PC-9 (cell line): Measurements from ENCODE around the gene AADACL4. TPM values are rescaled to one million over a fixed set of nuclear protein-coding genes. Genes with fewer than 3 reads are reported as not detected.
A peak's percentile ranks its signal among the peaks of the same experiment; 100 is the strongest.

Source experiments
- BruUV-seq: library from RNA; stranded (reverse); fragments of 400-500 nt; replicated peaks from 2 replicates; lab custom pipeline; 2021; lab: Mats Ljungman, UMichigan
- CTCF ChIA-PET: fragments of 300-600 bp; sonication (Branson Sonifier 250); formaldehyde crosslinking; loops from one replicate; lab custom pipeline; 2022; ENCODE audit warnings: antibody characterized with exemption; lab: Charles Lee
- POLR2A ChIA-PET: fragments of 300-600 bp; sonication (Branson Sonifier 250); formaldehyde crosslinking; loops from one replicate; lab custom pipeline; 2022; ENCODE audit warnings: antibody characterized with exemption; ENCODE audit not compliant: unreplicated experiment; lab: Charles Lee
- DNase-seq, 2 experiments: peaks; one replicate each; pipeline versions ENCODE4 v3.0.0 to v3.0.0-alpha.2; 2015 to 2022; ENCODE audit warnings: mixed read lengths in 1 of 2
- H2AFZ ChIP-seq: fragments of 200-600 bp; sonication (generic); 2 replicates; pipeline ENCODE4 v1.8.1; 2017; ENCODE audit warnings: antibody characterized with exemption
- H3F3A ChIP-seq: fragments of 200-600 bp; sonication (generic); 2 replicates; pipeline ENCODE4 v1.8.1; 2017; ENCODE audit warnings: antibody characterized with exemption, mild to moderate bottlenecking, low read depth; ENCODE audit not compliant: insufficient read depth
- H3K27ac ChIP-seq: fragments of 200-600 bp; sonication (generic); 2 replicates; pipeline ENCODE4 v1.6.1; 2016; ENCODE audit warnings: mixed run types
- H3K27me3 ChIP-seq: fragments of 200-600 bp; sonication (generic); 2 replicates; pipeline ENCODE4 v1.6.1; 2016; ENCODE audit warnings: low read depth, mixed run types; ENCODE audit not compliant: insufficient read depth
- H3K36me3 ChIP-seq: fragments of 200-600 bp; sonication (generic); 2 replicates; pipeline ENCODE4 v1.6.1; 2016; ENCODE audit warnings: low read depth, mixed run types
- H3K4me1 ChIP-seq: fragments of 200-600 bp; sonication (generic); replicated peaks from 2 replicates; pipeline ENCODE4 v1.6.1; 2016; ENCODE audit warnings: mixed run types; ENCODE audit not compliant: insufficient read depth
- H3K4me2 ChIP-seq: fragments of 200-600 bp; sonication (generic); 2 replicates; pipeline ENCODE4 v1.6.1; 2017; ENCODE audit warnings: mixed run types
- H3K4me3 ChIP-seq: fragments of 200-600 bp; sonication (generic); 2 replicates; pipeline ENCODE4 v1.6.1; 2016; ENCODE audit warnings: mixed run types
- H3K79me2 ChIP-seq: fragments of 200-600 bp; sonication (generic); 2 replicates; pipeline ENCODE4 v1.6.1; 2017; ENCODE audit warnings: low read depth, mixed run types
- H3K9me2 ChIP-seq: fragments of 200-600 bp; sonication (generic); 2 replicates; pipeline ENCODE4 v1.8.1; 2017; ENCODE audit warnings: mild to moderate bottlenecking; ENCODE audit not compliant: insufficient read depth
- H3K9me3 ChIP-seq: fragments of 200-600 bp; sonication (generic); 2 replicates; pipeline ENCODE4 v1.8.1; 2016; ENCODE audit warnings: low read depth; ENCODE audit not compliant: insufficient read depth
- H4K20me1 ChIP-seq: fragments of 200-600 bp; sonication (generic); 2 replicates; pipeline ENCODE4 v1.8.1; 2017; ENCODE audit not compliant: insufficient read depth
- CTCF ChIP-seq: fragments of 200-600 bp; sonication (generic); conservative IDR thresholded peaks from 2 replicates; pipeline ENCODE4 v1.6.1; 2017; ENCODE audit warnings: mixed run types, antibody characterized with exemption, mild to moderate bottlenecking, moderate library complexity
- EZH2 ChIP-seq: fragments of 200-600 bp; sonication (generic); IDR thresholded peaks from 2 replicates; pipeline ENCODE4 v1.8.0; 2017; ENCODE audit warnings: antibody characterized with exemption, low read depth
- intact Hi-C: fragments of 100-400 bp; cut with micrococcal nuclease; formaldehyde crosslinking; loops from one replicate; pipeline ENCODE4 v1.10.0; 2022; ENCODE audit not compliant: unreplicated experiment
- total RNA-seq: library from RNA; stranded (reverse); gene quantifications from 2 replicates; pipeline ENCODE4 v1.2.3, GENCODE V29; 2021

AADACL4 gene
- total RNA-seq, 1 experiment from 2014 or later: not detected

GRCh38 chr1:12597792-12598191, 46.1 kb upstream of the AADACL4 start:
- peaks cover 86% of the 10 kb centered on the region for H3K79me2 ChIP-seq
- CTCF ChIA-PET: interaction anchor here (1.0 kb wide), 1 partner anchor 22 kb away, joined by 3 read pairs; no protein-coding TSS in a partner anchor
- no peaks in the 10 kb centered on the region for H4K20me1 ChIP-seq

GRCh38 chr1:12598974-12599373, 44.9 kb upstream of the AADACL4 start:
- intact Hi-C loops: no loop called here

More at GRCh38 chr1:12597792-12598191, 46.1 kb upstream of the AADACL4 start:
- BruUV-seq: no TSS peak
- intact Hi-C loops: no loop called here
- TF ChIP-seq CTCF: no peak
- TF ChIP-seq EZH2: no peak
- peak overlapping the region; percentile 92 for H3K4me2 ChIP-seq
- H3K9me2 ChIP-seq: no peaks in the 10 kb centered on the region
- H3K36me3 ChIP-seq: peaks cover 16% of the 10 kb centered on the region; the same call in 1 of the 2 replicates
- no peak overlapping the region for H3K4me3 ChIP-seq
- no peak overlapping the region for H2AFZ ChIP-seq
- H3K4me1 ChIP-seq: peaks cover 82% of the 10 kb centered on the region
- peak in 1 of 2 experiments; percentile 53 for DNase-seq
- peaks cover 53% of the 10 kb centered on the region for H3F3A ChIP-seq
- H3K27me3 ChIP-seq: no peaks in the 10 kb centered on the region
- peak overlapping the region; percentile 100 for H3K27ac ChIP-seq
- POLR2A ChIA-PET: interaction anchor here (0.6 to 0.7 kb wide), 2 partner anchors 18 to 60 kb away, joined by 3 to 8 read pairs; no protein-coding TSS in a partner anchor
- H3K9me3 ChIP-seq: no peaks in the 10 kb centered on the region

GRCh38 chr1:12599657-12600056, 44.2 kb upstream of the AADACL4 start:
- no peak for DNase-seq
- intact Hi-C loops: no loop called here
- Histone ChIP-seq H3F3A (peaks cover 60% of the 10 kb centered on the region), H3K27me3 (no peaks in the 10 kb centered on the region), H3K4me2 (no peak overlapping the region), H3K79me2 (peaks cover 81% of the 10 kb centered on the region), H3K27ac (peak overlapping the region; percentile 100), H3K9me2 (no peaks in the 10 kb centered on the region), H3K9me3 (no peaks in the 10 kb centered on the region), H3K4me1 (peaks cover 82% of the 10 kb centered on the region), H3K36me3 (peaks cover 23% of the 10 kb centered on the region), H3K4me3 (no peak overlapping the region), H2AFZ (no peak overlapping the region), H4K20me1 (no peaks in the 10 kb centered on the region)
- no TSS peak for BruUV-seq
- no peak for TF ChIP-seq EZH2
- no peak for TF ChIP-seq CTCF
- POLR2A ChIA-PET: no interaction called here
- CTCF ChIA-PET: no interaction called here

More at GRCh38 chr1:12598974-12599373, 44.9 kb upstream of the AADACL4 start:
- Histone ChIP-seq H3F3A (peaks cover 62% of the 10 kb centered on the region), H3K4me3 (no peak overlapping the region), H3K79me2 (peaks cover 86% of the 10 kb centered on the region), H4K20me1 (no peaks in the 10 kb centered on the region), H3K4me2 (peak overlapping the region; percentile 92; the same call in 1 of the 2 replicates), H3K27me3 (no peaks in the 10 kb centered on the region), H3K9me3 (no peaks in the 10 kb centered on the region), H3K9me2 (no peaks in the 10 kb centered on the region), H2AFZ (no peak overlapping the region), H3K36me3 (peaks cover 28% of the 10 kb centered on the region), H3K4me1 (peaks cover 83% of the 10 kb centered on the region), H3K27ac (peak overlapping the region; percentile 100)
- BruUV-seq: no TSS peak
- no peak for DNase-seq
- ChIA-PET CTCF (no interaction called here), POLR2A (no interaction called here)
- TF ChIP-seq EZH2 (no peak), CTCF (no peak)
